Measurements from ENCODE around the gene NME7.

DNA sequence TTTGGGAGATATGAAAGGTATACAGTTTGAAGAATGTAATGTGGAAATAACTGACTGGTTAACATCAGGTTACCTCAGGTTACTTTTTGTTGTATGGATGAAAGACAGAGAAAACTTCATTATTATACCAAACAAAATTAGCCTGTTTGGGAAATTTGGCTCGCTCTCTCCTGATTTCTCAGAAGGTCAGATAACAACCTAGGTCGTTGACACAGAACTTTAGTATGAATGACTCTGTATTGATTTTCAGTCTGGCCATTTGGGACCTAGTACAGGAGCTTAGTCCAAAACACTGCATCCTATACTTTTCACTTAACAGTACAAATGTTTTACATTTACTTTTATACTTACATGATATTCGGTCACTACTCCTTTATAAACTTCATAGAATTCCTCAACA lies 132.8 kb downstream of the NME7 start:
- TF ChIP-seq NR3C1 (CRISPR knock-in tag; conservative IDR thresholded peaks at IDR 0.05; ENCODE audit: low read depth), result no peak
- TF ChIP-seq, protein P1, sequence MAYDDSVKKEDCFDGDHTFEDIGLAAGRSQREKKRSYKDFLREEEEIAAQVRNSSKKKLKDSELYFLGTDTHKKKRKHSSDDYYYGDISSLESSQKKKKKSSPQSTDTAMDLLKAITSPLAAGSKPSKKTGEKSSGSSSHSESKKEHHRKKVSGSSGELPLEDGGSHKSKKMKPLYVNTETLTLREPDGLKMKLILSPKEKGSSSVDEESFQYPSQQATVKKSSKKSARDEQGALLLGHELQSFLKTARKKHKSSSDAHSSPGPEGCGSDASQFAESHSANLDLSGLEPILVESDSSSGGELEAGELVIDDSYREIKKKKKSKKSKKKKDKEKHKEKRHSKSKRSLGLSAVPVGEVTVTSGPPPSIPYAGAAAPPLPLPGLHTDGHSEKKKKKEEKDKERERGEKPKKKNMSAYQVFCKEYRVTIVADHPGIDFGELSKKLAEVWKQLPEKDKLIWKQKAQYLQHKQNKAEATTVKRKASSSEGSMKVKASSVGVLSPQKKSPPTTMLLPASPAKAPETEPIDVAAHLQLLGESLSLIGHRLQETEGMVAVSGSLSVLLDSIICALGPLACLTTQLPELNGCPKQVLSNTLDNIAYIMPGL (CRISPR knock-in tag; IDR thresholded peaks at IDR 0.05), result no peak
- TF ChIP-seq, protein P2, sequence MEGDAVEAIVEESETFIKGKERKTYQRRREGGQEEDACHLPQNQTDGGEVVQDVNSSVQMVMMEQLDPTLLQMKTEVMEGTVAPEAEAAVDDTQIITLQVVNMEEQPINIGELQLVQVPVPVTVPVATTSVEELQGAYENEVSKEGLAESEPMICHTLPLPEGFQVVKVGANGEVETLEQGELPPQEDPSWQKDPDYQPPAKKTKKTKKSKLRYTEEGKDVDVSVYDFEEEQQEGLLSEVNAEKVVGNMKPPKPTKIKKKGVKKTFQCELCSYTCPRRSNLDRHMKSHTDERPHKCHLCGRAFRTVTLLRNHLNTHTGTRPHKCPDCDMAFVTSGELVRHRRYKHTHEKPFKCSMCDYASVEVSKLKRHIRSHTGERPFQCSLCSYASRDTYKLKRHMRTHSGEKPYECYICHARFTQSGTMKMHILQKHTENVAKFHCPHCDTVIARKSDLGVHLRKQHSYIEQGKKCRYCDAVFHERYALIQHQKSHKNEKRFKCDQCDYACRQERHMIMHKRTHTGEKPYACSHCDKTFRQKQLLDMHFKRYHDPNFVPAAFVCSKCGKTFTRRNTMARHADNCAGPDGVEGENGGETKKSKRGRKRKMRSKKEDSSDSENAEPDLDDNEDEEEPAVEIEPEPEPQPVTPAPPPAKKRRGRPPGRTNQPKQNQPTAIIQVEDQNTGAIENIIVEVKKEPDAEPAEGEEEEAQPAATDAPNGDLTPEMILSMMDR (IDR thresholded peaks at IDR 0.05), result no peak
- TF ChIP-seq, protein P3, sequence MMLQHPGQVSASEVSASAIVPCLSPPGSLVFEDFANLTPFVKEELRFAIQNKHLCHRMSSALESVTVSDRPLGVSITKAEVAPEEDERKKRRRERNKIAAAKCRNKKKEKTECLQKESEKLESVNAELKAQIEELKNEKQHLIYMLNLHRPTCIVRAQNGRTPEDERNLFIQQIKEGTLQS (CRISPR knock-in tag; conservative IDR thresholded peaks at IDR 0.05), result no peak

Measured in WTC11 (cell line).